Stimulated activated CD4-positive, alpha-beta T cell treated with anti-CD3 and anti-CD28 coated beads, TNF-alpha, amount 100 ng/mL, for 48 hours (primary cell): ENCODE measurements around the gene TRAF6.
"Not testable (repeated sequence)": the region's sequence is repeated elsewhere in the genome, so short reads cannot be mapped to it uniquely, and the experiment has no call there.

Experiments
- DNase-seq, 3 donors: peaks; one replicate each; pipeline ENCODE4 v3.0.0-alpha.2; 2020; ENCODE audit warnings: low read depth in 3 of 3

TRAF6 gene

GRCh38 chr11:36509694-36510593 lies at the start of gene TRAF6:
TRAF6 (minus strand) TSS chr11:36510272; CDS start chr11:36501515, 8,757 bp downstream.
- DNase-seq = peak; percentile 73 to 90 (median 87)

- no peak for DNase-seq
Observed at GRCh38 chr11:36558571-36559413, 48.7 kb upstream of the TRAF6 start.

GRCh38 chr11:36557991-36558390 lies 47.9 kb upstream of the TRAF6 start:
- DNase-seq = no peak

- DNase-seq = not testable (repeated sequence)
Observed at GRCh38 chr11:36557390-36557789, 47.3 kb upstream of the TRAF6 start.

DNA sequence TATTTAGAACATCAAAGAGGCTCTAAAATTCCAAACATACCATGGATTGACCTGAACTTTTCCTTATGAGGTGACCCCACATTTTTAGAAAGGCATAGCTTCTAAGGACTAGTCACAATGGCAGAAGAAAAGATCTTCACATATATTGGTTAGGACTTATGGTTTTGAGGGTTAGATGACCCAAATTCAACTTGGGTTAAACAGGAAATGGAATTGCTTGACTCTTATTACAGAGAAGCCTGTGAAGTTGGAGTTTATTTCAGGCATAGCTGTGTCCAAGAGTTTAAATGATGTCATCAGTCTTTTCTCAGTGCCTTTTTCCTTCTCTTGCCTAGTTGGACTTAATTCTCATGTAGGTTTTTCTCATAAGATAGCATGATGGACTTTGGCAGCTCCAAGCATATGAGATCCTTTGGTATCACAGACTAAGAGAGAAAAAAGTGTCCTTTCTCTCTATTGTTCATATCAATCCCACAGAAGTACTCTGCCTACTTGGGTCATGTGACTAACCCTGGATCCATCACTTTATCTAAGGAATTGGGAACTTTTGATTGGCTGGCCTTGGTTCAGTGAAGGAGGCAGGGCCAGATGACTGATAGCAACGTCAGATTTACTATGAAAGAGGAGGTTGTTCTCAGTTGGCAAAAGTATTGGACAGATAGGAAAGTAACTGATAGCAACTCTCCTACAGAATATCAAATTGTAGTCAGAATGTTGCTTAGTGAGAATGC lies 40.5 kb upstream of the TRAF6 start:
- DNase-seq = no peak

GRCh38 chr11:36540998-36541397 lies 30.9 kb upstream of the TRAF6 start:
- DNase-seq = peak in 2 of 3 donors; percentile 1

DNA sequence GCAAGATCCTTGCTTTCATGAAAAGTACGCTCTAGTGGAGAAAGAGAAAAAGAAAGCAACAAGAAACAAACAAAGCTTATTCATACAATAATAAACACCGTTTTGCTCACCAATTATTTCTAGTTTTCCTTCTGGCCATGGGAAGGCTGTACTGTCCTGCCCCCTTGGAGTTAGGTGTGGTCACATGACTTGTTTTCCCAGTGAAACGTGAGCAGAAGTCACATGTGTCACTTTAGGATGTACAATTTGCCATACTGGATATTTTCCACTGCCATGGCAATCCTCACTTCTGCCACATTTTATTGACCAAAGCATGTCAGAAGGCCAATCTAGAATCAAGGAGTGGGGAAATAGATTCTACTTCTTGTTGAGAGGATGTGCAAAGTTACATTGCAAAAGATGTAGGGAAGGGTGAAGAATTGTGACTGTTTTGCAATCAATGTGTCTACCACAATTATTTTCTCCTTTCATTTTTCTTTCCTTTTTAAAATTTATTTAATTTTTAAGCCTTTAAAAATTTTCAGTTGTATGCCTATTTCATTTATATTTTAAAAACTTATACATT lies 24.3 kb upstream of the TRAF6 start:
- no peak for DNase-seq

- DNase-seq = no peak
Observed at GRCh38 chr11:36532941-36533601, 23.0 kb upstream of the TRAF6 start.

DNA sequence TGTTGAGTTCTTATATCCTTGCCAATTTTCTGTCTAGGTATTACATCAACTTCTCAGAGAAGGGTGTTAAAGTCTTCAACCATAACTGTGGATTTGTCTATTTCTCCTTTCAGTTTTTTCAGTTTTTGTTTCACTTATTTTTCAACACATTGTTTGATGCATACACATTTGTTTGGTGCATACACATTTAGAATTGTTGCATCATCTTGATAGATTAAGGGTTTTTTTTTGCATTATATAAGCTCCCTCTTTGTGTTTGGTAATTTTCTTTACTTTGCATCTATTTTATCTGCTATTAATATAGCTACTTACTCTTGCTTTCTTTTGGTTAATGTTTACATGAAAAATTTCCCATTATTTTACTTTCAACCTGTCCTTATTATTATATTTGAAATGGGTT lies 20.8 kb upstream of the TRAF6 start:
- no peak for DNase-seq

- DNase-seq = no peak
Observed at GRCh38 chr11:36513965-36514364, 3.9 kb upstream of the TRAF6 start.

DNA sequence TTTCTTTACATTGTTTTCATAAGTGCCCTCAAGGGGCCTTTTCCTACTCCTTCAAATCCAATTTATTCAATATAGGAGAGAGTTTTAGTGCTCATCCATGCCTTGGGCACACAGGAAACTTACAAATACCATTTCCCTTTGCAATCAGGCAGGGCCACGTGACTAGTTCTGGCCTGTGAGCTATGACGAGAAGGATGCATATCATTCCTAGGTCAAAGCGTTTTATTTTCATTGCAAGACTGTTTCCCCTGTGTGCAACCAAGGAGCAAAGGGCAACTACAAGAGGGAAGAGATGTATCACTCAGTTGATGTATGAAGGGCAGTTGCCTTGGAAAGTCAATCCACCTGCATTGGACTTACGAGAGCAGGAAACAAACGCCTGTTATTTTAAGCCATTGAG lies 1.9 kb upstream of the TRAF6 start:
- no peak for DNase-seq

DNA sequence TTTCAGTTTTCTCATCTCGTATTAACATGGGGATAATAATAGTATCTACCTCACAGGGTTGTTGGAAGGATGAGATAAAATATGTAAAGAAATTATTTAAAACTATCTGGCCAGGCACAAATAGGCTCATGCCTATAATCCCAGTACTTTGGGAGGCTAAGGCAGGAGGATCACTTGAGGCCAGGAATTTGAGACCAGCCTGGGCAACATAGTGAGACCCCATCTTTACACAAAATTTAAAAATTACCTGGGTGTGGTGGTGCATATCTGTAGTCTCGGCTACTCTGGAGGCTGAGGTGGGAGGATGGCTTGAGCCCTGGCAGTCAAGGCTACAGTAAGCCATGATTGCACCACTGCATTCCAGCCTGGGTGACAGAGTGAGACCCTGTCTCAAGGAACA lies 990 bp upstream of the TRAF6 start:
- DNase-seq = not testable (repeated sequence)

GRCh38 chr11:36510594-36510942 lies 496 bp upstream of the TRAF6 start:
- DNase-seq = no peak

DNA sequence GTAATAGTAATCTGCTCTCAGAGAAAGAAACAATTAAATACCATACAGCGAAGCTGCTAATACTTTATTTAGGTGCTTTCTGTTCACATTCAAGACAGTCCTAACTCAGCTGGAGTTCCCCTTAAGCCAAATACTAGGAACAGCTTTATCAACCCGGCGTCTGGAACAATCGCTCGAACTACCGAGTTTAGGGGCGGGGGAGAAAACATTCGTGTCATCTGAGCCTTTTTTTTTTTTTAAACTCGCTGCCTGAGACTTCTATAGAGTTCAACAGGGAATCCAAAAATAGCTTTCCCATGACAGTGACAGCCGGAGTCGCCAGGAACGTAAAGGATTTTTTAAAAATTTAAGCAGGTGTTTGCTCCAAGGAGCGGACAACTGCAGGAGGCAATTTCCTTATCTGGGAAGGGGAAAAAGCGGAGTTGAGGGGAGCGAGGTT lies 852 bp downstream of the TRAF6 start:
- DNase-seq = peak in 1 of 3 donors; percentile 10

DNA sequence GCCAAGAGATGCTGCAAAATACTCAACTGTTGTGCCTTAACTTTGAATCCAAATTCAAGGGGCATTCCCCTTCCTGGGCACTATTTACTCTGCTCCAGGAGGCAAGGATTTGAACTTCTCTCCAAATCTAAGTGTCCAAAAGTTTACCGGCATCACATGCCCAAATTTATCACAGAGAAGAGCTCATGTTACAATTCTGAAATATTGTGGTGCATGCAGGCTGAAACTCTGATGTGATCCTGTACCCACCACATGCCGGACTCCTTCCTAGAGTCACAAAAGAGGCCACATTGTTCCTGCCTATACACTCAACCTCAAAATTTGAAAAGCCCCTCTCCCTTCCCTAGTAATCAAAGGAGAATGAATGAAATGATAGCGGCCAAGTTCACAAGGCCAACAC lies 1.3 kb downstream of the TRAF6 start:
- DNase-seq = no peak

DNA sequence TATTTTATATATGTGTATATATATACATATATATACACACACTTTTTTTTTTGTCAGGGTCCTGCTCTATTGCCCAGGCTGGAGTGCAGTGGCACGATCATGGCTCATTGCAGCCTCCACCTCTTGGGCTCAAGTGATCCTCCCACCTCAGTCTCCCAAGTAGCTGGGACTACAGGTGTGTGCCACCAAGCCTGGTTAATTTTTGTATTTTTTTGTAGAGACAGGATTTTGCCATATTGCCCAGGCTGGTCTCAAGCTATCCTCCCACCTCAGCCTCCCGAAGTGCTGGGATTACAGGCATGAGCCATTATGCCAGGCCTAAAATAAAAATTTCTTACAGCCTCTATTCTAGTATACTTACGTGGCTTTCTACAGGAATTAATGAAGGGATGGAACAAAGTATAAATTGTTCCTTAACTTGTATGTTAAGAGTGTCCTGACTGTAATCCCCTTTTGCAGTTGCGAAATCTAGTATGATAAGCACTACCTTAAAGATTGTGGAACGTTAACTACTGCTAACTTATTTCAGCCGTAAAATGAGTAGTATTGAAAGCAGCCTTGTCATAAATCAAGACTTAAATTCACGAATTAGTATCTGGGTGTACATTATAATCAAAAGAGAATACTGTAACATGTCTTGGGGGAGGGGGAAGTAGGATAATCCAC lies 2.1 kb downstream of the TRAF6 start:
- no peak for DNase-seq

DNA sequence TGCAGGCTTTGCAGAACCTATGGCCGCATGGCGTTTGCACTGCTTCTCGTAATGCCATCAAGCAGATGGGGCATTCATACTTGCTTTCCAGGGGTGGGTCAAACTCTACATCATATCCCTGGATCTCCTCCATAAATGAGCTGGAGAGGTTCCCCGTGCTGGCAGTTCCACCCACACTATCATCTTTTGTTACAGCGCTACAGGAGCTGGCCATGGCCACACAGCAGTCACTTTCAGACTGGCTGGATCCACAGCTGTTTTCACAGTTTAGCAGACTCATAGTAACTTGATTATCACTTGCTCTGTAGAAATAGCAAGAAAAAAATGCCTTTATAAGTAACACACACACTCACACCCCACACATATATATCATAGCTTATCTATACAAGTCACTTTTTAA lies 8.8 kb downstream of the TRAF6 start:
- DNase-seq = no peak

- no peak for DNase-seq
Observed at GRCh38 chr11:36500315-36500721, 9.8 kb downstream of the TRAF6 start.

GRCh38 chr11:36499315-36499714 lies 10.8 kb downstream of the TRAF6 start:
- no peak for DNase-seq

DNA sequence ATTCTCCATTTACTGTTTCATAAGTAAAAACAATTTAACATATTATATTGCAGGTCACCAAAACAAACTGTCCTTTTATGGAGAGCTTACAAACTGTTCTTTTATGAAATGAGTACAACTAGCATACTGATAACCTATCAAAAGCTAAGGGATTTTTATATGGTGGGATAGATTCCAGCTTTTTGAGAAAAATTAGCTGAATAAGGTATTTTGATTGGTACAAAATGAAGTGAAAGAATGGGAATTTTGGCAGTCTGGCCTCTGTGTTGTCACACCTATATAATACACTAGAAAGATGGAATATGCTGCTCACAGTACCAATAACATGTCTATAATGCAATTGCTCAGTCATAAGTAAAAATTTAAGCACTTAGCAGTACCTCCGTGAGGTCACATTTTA lies 11.4 kb downstream of the TRAF6 start:
- no peak for DNase-seq

DNA sequence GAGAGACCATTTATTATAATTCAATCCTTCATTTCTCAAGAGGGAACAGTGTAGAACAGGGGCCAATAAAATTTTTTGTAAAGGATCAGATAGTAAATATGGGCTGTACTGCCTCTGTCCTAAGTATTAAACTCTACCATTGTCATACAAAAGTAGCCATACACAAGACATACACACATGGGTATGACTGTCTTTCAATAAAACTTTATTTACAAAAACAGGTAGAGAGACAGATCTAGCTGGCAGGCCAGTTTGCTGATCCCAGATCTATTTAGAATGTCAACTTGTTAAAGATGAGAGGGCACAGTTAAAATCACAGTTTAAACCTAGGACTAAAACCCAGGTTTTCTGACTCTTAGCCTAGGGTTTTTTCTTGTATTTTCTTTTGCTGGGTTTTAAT lies 16.7 kb downstream of the TRAF6 start:
- no peak for DNase-seq
